Measurements from ENCODE around the gene SECTM1.

SECTM1 gene

DNA sequence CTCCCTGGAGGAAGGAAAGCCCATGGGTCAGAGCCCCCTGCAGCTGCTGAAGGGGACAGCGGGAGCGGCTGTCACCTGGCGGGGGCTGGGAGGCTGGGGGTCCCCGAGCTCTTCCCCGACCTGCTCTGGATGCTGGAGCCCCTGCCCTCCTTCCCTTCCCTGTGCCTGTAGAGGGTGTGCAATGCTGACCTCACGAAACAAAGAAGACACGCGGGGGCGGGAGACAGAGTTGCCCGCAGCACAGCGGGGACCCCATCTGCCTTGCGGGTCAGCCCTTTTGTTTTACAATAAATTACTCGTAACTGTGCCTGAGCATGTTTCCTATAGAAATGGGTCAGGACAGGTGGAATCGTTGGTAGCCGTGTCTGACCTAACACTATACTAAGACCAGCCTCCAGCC lies 6.3 kb downstream of the SECTM1 start:
- no peak for DNase-seq

- no peak for DNase-seq
Observed at GRCh38 chr17:82325286-82326180, 8.0 kb downstream of the SECTM1 start.

DNA sequence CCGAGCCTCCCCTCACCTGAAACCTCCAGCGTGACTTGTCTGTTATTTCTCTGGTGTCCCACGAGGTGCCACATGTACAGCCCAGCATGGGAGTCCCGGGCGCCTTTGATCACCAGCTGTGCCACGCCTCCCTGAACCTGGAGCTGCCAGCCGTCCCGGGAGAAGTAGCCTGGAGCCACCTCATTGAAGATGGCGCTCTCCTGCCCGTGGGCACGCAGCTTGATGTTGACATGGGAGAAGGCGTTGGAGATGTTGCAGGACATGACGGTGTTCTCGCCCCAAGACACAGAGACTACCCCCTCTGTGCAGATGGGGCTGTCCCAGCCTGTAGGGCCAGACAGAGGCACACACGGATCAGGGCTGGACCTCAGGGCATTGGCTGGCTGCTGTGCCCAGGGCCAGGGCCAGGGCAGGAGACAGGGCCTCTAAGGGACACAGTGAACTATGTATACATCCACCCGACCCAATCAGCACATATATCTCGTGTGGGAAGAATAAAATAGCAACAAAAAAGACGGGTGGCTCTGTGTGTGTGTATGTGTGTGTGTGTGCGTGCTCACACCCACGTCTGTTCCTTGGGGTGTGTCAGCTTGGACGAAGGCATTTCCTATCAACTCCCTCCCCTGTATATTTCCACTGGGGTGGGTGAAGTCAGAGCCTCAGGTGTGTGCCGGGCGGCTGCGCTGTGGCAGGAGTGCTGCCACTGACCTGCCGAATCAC lies 8.8 kb downstream of the SECTM1 start:
- DNase-seq = peak; percentile 47 to 60

DNA sequence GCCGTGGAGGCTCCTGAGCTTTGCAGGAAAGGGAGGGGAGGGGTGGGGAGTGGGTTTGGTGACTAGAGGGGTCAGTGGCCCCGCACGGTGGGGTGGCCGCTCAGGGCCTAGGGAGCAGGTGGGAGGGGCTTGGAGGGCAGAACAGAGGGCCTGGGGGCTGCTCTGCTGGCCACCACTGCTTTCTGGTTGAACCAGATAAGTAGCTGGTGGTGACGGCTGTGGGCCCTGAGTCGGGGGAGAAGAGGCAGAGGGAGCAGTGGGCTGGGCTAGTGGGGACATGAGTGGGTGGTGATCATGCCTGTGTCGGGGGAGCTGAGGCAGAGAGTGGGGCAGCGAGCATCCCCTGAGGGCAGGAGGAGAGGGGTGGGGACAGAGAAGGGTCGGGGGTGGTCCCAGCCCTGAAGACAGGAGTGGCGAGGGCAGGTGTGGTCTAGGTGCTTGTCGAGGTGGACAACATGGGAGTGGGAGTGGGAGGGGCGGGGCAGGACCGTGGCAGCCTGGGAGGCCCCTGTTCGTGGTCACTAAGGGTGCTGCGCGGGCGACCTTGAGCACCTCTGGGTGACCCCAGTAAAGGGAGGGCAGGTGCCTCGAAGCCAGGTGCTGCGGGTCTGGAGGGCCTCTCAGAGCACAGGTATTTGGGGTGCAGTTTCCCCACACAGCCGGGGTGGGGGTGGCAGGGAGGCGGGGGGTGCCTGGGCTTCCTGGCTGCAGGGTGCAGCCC lies 9.9 kb downstream of the SECTM1 start:
- DNase-seq = no peak

GRCh38 chr17:82322526-82323453 lies 10.8 kb downstream of the SECTM1 start:
- DNase-seq = no peak

- DNase-seq = no peak
Observed at GRCh38 chr17:82321947-82322466, 11.6 kb downstream of the SECTM1 start.

DNA sequence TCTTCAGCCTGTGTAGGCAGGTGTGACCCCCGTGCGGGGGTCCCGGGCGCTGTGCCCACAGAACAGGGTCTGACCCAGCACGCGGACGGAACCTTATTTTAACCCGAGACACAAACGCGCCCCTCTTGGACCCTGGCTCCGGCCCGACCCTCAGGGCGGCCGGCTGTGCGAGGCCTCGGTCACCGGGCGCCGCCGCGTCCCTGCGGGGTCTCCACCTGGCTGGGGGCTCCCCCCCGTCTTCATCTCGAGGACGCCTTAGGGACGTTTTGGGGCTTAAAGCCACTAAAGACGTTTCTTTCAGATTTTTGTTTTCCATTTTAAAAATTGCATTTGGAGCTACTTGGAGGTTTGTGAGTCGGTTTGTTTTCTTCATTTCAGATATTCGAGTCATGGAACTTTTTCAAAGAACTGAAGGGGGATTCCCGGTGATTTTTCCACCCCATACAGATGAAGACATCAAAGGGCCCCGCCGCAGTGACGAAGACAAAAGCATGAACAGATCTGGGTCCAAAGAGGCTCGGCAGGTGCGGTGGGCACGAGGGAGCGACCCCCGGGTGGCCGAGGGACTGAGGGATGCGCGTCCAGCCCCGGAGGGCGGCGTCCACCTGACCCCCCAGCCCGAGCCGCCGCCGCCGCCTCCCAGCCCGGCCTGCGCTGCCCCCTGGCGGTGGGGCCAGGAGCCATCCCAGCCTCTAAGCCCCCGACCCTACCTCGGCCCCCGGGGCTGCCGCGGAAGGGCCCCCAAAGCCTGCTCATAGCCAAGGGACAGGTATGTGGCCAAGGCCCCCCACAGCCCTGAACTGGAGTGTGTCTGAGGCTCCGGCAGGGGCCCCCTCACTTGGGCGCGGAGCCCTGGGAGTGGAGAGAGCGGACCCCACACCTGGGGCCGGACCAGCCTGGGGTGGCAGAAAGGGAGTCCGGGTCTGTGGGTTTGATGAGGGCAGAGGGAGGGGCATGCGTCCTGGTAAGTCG lies 12.3 kb downstream of the SECTM1 start:
- DNase-seq = peak; percentile 76 to 84

DNA sequence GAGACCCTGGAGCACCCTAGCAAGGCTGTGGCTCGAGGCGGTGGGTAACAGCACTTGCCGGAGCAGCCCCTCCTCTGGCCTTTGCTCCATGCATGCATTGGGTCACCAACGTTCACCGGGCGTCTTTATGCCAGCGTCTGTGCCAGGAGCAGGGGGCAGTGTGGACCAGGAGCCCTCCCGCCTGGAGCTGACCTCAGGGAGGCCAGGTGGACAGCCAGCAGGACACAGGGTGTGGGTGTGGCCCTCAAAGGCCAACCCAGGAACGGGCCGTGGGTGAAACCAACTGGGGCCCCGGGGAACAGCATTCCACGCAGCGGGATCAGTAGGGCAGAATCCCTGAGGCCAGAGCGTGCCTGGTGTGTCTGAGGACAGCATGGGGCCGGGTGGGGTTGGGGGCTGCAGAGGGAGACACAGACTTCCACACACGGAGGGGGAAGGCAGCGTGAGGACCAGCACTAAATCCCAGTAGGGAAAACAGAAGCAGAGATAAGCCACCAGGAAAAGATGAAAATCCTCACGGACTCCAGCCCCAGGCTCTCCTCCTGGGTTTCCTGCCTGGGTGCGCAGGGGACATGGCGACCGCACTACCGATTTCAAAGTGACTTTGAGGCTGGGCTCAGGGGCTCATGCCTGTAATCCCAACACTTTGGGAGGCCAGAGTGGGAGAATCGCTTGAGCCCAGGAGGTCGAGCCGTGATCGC lies 13.3 kb downstream of the SECTM1 start:
- DNase-seq = no peak

DNA sequence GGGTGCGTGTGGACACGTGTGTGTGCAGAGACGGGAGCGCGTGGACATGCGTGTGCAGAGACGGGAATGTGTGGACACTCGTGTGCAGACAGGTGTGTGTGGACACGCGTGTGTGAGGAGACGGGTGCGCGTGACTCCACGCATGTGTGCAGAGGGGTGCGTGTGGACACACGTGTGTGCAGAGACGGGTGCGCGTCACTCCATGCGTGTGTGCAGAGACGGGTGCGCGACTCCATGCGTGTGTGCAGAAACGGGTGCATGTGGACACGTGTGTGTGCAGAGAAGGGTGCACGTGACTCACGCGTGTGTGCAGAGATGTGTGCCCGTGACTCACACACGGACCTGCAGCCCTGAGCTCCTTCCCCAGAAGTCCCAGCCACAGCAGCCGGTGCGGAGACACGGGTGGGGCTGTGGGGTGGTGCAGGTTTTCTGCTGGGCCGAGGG lies 13.9 kb downstream of the SECTM1 start:
- no peak for DNase-seq

- no peak for DNase-seq
Observed at GRCh38 chr17:82318772-82319606, 14.6 kb downstream of the SECTM1 start.

- no peak for DNase-seq
Observed at GRCh38 chr17:82318169-82318498, 15.4 kb downstream of the SECTM1 start.

DNA sequence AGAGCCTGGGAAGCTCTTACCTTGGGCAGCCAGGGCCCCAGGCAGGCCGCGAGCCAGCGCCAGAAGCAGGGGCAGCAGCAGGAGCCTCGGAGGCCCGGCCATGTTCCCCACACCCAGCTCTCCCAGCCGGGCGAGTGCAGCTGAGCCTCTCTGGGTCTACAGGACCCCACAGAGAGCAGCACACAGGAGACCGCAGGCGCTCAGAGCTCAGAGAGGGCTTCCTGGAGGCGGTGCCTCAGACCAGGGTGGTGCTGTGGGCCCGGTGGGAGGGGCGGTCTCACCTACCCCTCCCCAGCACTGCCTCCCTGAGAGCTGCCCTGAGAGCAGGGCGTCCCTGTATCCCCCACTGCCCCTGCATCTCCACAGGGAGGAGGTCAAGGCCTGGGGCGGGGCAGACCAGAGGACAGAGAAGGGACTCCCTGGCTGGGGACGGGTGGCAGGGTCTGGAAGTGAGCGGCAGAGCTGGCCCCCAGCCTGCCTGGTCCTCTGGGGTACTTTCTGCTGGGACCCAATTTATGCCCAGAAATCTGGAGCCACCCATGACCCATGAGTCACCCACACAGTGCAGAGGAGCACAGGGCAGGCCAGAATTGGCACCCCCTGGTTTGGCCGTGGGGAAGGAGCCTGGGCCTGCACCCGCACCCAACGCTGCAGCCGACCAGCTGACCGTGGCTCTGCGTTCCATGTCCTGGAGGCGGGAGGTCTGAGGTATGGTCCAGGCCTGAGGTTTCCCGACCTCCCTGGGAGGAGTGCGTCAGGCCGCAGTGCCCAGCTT lies 16.0 kb downstream of the SECTM1 start, which contains the start of gene CD7:
CD7 (minus strand) TSS at position 215 of the 775 bp plus-strand sequence; CDS start at position 102, 113 bp downstream.
- peak; percentile 76 to 80 for DNase-seq

GRCh38 chr17:82316651-82317393 lies 16.7 kb downstream of the SECTM1 start:
- DNase-seq = peak in 1 of 2 experiments; percentile 48

GRCh38 chr17:82315703-82316358 lies 17.7 kb downstream of the SECTM1 start:
- DNase-seq = peak; percentile 56 to 65

- DNase-seq = no peak
Observed at GRCh38 chr17:82314727-82315605, 18.6 kb downstream of the SECTM1 start.

Measured in activated CD4-positive, alpha-beta T cell treated with anti-CD3 and anti-CD28 coated beads, Interleukin-2, amount 50 U/mL, for 48 hours (primary cell).